ENCODE measurements around the gene KCNK13.
"Not testable (repeated sequence)": the region's sequence is repeated elsewhere in the genome, so short reads cannot be mapped to it uniquely, and the experiment has no call there.

The KCNK13 gene

GRCh38 chr14:90191585-90191984 lies 129.8 kb downstream of the KCNK13 start:
- DNase-seq (ENCODE audit: low spot score) (no peak), FAIRE-seq (no peak)

- no peak for DNase-seq (ENCODE audit: low spot score)
- no peak for FAIRE-seq
Observed at GRCh38 chr14:90193925-90194324, 132.1 kb downstream of the KCNK13 start.

GRCh38 chr14:90194706-90195105 lies 132.9 kb downstream of the KCNK13 start:
- no peak for FAIRE-seq
- DNase-seq (ENCODE audit: low spot score) = no peak

GRCh38 chr14:90198541-90199060 lies 136.8 kb downstream of the KCNK13 start:
- DNase-seq (ENCODE audit: low spot score) (no peak), FAIRE-seq (no peak)

DNA sequence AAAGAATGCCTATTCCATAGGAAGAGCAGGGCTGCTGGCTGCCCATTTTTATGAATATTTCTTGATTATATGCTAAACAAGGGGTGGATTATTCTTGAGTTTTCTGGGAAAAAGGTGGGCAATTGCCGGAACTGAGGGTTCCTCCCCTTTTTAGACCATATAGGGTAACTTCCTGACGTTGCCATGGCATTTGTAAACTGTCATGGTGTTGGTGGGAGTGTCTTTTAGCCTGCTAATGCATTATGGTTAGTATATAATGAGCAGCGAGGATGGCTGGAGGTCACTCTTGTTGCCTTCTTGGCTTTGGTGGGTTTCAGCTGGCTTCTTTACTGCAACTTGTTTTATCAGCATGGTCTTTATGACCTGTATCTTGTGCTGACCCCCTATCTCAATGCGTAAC lies 138.8 kb downstream of the KCNK13 start:
- DNase-seq (ENCODE audit: low spot score); FAIRE-seq: not testable (repeated sequence)

GRCh38 chr14:90201344-90201743 lies 139.6 kb downstream of the KCNK13 start:
- no peak for FAIRE-seq

DNA sequence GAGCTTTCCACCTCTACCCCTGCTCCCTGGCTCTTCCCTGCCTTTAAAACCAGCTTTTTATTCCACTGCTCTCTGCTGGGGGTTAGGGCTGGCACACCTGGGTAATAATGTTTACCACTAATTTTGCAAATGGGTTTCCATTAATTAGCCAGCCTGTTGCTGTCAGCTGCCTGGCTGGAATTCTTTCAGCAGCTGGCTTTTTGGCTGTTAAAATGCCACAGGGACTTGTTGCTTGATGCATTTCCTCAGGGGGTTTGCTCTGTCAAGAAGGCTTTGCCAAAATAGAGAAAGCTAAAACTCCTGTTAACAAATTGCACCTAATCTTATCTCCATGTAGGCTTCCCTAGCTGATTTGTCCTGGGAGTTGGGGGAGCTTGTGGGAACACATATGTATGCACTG lies 142.7 kb downstream of the KCNK13 start:
- FAIRE-seq = no peak

More at GRCh38 chr14:90201344-90201743, 139.6 kb downstream of the KCNK13 start:
- DNase-seq (ENCODE audit: low spot score) = no peak

GRCh38 chr14:90213099-90213748 lies 151.4 kb downstream of the KCNK13 start:
- DNase-seq (ENCODE audit: low spot score) (no peak), FAIRE-seq (no peak)

More for the DNA sequence above, 142.7 kb downstream of the KCNK13 start:
- no peak for DNase-seq (ENCODE audit: low spot score)

GRCh38 chr14:90228478-90228877 lies 166.7 kb downstream of the KCNK13 start:
- no peak for DNase-seq (ENCODE audit: low spot score)
- FAIRE-seq = no peak

GRCh38 chr14:90229942-90230341 lies 168.1 kb downstream of the KCNK13 start:
- not testable (repeated sequence) for DNase-seq (ENCODE audit: low spot score); FAIRE-seq

All from RCC 7860 (cell line).